ENCODE data around the gene LCOR. TPM values are rescaled to one million over a fixed set of nuclear protein-coding genes. Genes with fewer than 3 reads are reported as not detected.

LCOR gene
- total and polyA plus RNA-seq, 2 of the 13 experiments (the other 11 are each of a cell fraction or from before 2014, with no cell fraction given): 12.4 to 23.7 TPM

DNA sequence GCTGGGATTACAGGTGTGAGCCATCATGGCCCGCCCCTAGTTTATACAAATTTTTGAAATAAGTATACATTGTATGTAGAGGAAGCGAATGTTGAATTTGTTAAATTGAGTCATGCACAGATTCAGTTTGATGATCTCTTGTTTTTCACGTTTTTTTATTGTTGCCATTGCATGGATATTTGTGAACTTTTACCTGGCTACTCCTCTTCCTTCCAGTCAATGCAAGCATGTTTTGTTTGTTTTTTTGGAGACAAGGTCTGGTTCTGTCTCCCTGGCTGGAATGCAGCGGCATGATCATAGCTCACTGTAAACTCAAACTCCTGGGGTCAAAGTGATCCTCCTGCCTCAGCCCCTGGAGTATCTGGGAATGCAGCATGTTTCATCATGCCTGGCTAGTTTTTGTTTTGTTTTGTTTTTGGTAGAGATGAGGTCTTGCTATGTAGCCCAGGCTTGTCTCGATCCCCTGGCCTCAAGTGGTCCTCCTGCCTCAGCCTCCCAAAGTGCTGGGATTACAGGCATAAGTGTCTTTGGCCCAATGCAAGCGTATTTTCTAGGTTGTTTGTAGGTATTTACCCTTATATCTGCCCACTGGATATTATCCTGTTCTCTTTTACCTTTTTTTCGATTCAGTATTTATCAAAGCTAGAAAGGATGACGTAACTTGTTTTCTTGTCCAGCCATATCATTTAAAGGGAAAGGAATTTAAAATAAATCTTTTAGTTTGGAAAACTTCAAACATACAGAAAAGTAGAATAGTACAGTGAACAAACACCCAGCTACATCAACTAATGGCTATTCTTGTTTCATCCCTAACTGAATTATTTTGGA lies 11.0 kb downstream of the LCOR start (continued):
- TF ChIP-seq ZNF775 (CRISPR knock-in tag; IDR thresholded peaks at IDR 0.05; ENCODE audit: borderline replicate concordance) (no peak), BRCA1 (CRISPR knock-in tag; IDR thresholded peaks at IDR 0.05) (no peak), ZNF850 (CRISPR knock-in tag; conservative IDR thresholded peaks at IDR 0.05) (no peak), MED13 (CRISPR knock-in tag; IDR thresholded peaks at IDR 0.05) (peak; percentile 73; the same call in 1 of the 2 replicates), ZNF136 (CRISPR knock-in tag; IDR thresholded peaks at IDR 0.05; ENCODE audit: low read depth) (no peak), TEAD2 (CRISPR knock-in tag; IDR thresholded peaks at IDR 0.05) (no peak), THAP11 (CRISPR knock-in tag; IDR thresholded peaks at IDR 0.05) (peak; percentile 70), ZNF879 (CRISPR knock-in tag; IDR thresholded peaks at IDR 0.05) (no peak), ZNF12 (CRISPR knock-in tag; IDR thresholded peaks at IDR 0.05) (peak; percentile 75; the same call in 1 of the 2 replicates), IKZF5 (CRISPR knock-in tag; IDR thresholded peaks at IDR 0.05) (peak; percentile 94), ZNF777 (CRISPR knock-in tag; IDR thresholded peaks at IDR 0.05) (no peak), DMTF1 (CRISPR knock-in tag; IDR thresholded peaks at IDR 0.05) (no peak), ZNF552 (CRISPR knock-in tag; IDR thresholded peaks at IDR 0.05; ENCODE audit: borderline replicate concordance) (no peak), PLRG1 (conservative IDR thresholded peaks at IDR 0.05) (no peak), ZNF766 (CRISPR knock-in tag; IDR thresholded peaks at IDR 0.05; ENCODE audit: borderline replicate concordance) (no peak), ZNF337 (CRISPR knock-in tag; IDR thresholded peaks at IDR 0.05; ENCODE audit: borderline replicate concordance, low read depth) (no peak), ZFYVE20 (CRISPR knock-in tag; IDR thresholded peaks at IDR 0.05; ENCODE audit: borderline replicate concordance, low read depth) (no peak)
- TF ChIP-seq, protein P1, sequence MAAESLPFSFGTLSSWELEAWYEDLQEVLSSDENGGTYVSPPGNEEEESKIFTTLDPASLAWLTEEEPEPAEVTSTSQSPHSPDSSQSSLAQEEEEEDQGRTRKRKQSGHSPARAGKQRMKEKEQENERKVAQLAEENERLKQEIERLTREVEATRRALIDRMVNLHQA (CRISPR knock-in tag; IDR thresholded peaks at IDR 0.05): no peak
- TF ChIP-seq, protein P2, sequence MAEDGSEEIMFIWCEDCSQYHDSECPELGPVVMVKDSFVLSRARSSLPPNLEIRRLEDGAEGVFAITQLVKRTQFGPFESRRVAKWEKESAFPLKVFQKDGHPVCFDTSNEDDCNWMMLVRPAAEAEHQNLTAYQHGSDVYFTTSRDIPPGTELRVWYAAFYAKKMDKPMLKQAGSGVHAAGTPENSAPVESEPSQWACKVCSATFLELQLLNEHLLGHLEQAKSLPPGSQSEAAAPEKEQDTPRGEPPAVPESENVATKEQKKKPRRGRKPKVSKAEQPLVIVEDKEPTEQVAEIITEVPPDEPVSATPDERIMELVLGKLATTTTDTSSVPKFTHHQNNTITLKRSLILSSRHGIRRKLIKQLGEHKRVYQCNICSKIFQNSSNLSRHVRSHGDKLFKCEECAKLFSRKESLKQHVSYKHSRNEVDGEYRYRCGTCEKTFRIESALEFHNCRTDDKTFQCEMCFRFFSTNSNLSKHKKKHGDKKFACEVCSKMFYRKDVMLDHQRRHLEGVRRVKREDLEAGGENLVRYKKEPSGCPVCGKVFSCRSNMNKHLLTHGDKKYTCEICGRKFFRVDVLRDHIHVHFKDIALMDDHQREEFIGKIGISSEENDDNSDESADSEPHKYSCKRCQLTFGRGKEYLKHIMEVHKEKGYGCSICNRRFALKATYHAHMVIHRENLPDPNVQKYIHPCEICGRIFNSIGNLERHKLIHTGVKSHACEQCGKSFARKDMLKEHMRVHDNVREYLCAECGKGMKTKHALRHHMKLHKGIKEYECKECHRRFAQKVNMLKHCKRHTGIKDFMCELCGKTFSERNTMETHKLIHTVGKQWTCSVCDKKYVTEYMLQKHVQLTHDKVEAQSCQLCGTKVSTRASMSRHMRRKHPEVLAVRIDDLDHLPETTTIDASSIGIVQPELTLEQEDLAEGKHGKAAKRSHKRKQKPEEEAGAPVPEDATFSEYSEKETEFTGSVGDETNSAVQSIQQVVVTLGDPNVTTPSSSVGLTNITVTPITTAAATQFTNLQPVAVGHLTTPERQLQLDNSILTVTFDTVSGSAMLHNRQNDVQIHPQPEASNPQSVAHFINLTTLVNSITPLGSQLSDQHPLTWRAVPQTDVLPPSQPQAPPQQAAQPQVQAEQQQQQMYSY (CRISPR knock-in tag; IDR thresholded peaks at IDR 0.05): no peak
- TF ChIP-seq, protein P3, sequence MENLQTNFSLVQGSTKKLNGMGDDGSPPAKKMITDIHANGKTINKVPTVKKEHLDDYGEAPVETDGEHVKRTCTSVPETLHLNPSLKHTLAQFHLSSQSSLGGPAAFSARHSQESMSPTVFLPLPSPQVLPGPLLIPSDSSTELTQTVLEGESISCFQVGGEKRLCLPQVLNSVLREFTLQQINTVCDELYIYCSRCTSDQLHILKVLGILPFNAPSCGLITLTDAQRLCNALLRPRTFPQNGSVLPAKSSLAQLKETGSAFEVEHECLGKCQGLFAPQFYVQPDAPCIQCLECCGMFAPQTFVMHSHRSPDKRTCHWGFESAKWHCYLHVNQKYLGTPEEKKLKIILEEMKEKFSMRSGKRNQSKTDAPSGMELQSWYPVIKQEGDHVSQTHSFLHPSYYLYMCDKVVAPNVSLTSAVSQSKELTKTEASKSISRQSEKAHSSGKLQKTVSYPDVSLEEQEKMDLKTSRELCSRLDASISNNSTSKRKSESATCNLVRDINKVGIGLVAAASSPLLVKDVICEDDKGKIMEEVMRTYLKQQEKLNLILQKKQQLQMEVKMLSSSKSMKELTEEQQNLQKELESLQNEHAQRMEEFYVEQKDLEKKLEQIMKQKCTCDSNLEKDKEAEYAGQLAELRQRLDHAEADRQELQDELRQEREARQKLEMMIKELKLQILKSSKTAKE (CRISPR knock-in tag; IDR thresholded peaks at IDR 0.05; ENCODE audit: borderline replicate concordance): peak; percentile 98
